OCI-M2 (cell line): ENCODE results near the gene CPNE2.
"Not testable (repeated sequence)": the region's sequence is repeated elsewhere in the genome, so short reads cannot be mapped to it uniquely, and the experiment has no call there.

ENCODE experiments used
- DNase-seq: peaks from one replicate; lab custom pipeline; 2025; ENCODE audit not compliant: unreplicated experiment; lab: John Stamatoyannopoulos, UW

CPNE2 gene

DNA sequence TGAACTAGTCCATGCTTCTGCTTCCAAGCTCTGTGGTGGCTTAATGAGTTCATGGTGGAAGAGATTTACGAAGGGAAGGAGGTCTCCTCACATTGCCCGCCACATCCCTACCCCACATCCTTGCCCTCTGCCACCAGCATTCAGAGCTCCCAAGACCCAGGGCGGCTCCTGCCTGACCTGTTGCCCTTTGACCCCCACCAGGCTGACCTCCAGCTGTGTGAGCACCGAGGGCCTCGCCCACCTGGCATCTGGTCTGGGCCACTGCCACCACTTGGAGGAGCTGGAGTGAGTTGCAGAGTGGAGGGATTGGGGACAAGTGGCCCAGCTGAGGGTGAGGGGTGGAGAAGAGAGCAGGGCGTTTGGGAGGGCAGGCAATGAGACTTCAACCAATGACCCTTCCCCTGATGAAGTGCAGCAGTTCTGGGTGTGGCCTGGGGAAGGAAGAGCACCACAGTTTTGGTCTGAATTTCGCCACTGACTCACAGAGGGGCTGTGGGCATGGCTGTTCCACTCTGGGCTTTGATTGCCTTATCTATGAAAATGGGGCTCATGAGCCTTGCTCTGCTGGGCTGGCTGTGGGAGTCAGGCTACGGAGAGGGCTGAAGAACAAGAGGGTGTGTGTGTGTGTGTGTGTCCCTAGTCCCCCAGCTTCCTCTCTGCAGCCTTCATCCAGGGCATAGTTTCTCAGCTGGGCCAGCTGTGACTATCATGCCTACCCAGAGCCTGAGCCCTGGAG is 22.6 kb upstream of the CPNE2 start:
- DNase-seq = no peak

DNA sequence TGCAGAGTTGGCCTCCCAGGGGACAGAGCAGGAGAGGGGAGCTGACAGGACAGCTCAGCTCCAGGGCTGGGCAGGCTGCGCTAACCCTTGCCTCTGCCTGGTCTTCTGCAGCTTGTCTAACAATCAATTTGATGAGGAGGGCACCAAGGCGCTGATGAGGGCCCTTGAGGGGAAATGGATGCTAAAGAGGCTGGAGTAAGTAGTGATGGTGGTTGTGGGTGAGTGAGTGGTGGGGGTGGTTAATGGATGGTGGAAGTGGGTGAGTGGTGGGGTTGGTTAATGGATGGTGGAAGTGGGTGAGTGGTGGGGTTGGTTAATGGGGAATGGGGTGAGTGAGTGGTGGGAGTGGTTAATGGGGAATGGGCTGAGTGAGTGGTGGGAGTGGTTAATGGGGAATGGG is 22.0 kb upstream of the CPNE2 start:
- no peak for DNase-seq

DNA sequence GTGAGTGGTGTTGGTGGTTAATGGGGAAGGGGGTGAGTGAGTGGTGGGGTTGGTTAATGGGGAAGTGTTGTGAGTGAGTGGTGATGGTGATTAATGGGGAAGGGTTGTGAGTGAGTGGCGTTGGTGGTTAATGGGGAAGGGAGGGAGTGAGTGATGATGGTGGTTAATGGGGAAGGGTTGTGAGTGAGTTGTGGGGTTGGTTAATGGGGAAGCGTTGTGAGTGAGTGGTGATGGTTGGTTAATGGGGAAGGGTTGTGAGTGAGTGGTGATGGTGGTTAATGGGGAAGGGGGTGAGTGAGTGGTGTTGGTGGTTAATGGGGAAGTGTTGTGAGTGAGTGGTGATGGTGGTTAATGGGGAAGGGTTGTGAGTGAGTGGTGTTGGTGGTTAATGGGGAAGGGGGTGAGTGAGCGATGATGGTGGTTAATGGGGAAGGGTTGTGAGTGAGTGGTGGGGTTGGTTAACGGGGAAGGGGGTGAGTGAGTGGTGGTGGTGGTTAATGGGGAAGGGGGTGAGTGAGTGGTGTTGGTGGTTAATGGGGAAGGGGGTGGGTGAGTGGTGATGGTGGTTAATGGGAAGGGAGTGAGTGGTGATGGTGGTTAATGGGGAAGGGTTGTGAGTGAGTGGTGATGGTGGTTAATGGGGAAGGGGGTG is 21.2 kb upstream of the CPNE2 start:
- not testable (repeated sequence) for DNase-seq

GRCh38 chr16:57071831-57072582 is 20.4 kb upstream of the CPNE2 start:
- DNase-seq = no peak

- DNase-seq = no peak
These were observed 19.6 kb upstream of the CPNE2 start for GRCh38 chr16:57072616-57073275.

DNA sequence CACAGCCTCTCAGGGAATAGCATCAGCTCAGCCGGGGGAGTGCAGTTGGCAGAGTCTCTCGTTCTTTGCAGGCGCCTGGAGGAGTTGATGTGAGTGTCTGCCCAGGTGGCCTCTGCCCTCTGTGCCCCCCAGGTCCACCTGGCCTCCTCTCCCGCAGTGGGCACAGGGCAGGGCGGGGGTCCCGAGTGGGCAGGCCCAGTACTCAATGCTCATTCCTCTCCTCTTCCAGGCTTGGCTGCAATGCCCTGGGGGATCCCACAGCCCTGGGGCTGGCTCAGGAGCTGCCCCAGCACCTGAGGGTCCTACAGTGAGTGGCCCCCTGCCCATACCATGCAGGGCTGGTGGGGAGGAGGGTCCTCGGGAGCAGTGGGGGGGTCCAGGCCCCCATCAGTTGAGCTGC is 14.7 kb upstream of the CPNE2 start:
- DNase-seq = no peak

- DNase-seq = no peak
These were observed 10.6 kb upstream of the CPNE2 start for GRCh38 chr16:57081744-57082143.

DNA sequence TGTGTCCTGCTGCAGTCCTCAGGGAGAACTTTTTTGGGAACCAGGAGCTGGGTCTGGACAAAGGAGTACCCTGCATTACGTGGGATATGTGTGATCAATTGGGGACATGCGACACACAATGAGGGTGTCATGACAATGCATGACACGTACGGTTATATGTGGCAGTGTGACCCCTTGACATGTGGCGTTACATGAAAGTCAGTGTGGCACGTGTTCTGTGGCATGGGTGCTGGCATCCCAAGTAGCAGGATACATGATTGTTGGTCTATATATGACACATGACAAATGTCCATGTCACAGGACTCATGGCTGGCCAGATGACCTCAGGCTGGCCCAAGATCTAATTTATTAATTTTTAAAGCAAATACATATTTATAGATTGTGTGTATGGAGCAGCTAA is 9.7 kb upstream of the CPNE2 start:
- DNase-seq = no peak

GRCh38 chr16:57083485-57084126 is 8.8 kb upstream of the CPNE2 start:
- no peak for DNase-seq

DNA sequence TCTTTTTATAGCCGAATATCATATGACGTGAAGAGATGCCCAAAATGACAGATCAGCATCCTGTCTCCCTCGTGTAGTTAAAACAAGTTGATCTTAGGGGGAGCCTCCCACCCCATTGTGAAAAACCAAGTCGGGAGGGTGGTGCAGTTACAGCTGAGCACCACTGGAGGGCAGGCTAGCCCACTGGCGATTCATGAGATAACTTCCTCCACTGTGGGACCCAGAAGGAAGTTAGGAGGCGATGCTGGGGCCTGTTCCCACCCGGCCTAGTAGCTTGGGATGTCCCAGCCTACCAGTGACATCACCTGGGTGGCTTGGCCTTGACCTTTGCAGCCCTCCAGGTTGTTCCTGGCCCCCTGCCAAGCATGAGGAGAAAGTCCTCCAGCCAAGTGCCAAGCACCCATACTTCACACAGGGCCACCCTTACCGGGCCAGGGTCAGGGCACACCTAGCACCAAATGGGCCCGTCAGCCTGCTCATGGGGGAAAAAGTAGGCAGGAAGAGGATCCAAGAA is 8.1 kb upstream of the CPNE2 start:
- peak; percentile 56 for DNase-seq

GRCh38 chr16:57084996-57085395 is 7.4 kb upstream of the CPNE2 start:
- no peak for DNase-seq

GRCh38 chr16:57087003-57087402 is 5.4 kb upstream of the CPNE2 start:
- DNase-seq = no peak

DNA sequence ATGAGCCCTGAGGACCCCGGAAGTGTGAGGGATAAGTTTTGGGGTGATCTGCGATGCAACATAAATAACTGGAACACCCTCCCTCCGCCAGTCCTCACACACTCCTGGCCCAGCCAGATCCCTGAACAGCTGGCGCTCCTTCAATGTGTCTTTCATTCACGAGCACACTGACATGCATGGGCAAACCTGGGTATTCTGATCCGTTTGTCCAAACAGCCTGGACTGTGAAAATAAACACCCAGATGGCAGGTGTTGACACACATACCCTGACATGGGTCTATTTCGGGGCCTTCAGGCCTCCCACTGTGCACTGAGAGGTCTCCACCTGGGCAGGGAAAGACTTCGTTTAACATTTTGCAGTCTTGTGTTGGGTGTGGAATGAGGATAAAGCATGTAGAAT is 3.0 kb upstream of the CPNE2 start:
- DNase-seq = no peak

DNA sequence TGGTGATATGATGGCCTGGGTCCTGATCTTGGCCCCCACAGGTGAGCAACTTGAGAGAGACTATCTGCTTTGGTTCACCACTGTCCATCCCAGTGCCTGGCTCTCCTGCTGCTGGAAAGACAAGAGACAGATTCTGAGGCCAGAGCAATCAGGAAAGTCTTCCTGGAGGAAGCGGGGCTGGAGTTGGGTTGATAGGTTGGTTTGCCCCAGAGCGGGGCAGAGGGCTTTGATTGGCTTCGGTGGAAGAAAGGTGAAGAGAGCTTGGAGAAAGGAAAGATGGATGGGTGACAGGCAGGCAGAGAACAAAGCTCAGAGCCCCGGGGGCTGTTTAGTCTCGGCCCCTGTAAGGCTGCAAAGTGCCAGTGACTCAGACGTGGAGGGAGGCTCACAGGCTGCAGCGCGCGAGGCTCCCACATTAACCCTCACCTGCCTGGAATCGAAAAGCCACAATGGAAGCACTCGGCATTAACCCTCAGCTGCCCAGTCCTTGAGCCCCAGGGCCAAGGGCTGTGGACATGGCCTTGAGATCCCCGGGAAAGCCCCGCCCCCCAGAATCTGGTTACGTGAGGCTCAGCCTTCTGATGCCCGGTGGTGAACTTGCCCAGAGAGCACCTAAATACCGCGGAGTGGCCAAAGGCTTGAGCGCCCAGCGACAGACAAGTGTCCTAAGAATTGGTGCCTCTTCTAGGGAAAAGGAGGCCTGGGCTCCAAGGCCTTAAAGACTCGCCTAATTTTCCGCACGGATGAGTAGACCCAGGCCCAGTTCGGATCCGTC is 996 bp upstream of the CPNE2 start:
- no peak for DNase-seq

DNA sequence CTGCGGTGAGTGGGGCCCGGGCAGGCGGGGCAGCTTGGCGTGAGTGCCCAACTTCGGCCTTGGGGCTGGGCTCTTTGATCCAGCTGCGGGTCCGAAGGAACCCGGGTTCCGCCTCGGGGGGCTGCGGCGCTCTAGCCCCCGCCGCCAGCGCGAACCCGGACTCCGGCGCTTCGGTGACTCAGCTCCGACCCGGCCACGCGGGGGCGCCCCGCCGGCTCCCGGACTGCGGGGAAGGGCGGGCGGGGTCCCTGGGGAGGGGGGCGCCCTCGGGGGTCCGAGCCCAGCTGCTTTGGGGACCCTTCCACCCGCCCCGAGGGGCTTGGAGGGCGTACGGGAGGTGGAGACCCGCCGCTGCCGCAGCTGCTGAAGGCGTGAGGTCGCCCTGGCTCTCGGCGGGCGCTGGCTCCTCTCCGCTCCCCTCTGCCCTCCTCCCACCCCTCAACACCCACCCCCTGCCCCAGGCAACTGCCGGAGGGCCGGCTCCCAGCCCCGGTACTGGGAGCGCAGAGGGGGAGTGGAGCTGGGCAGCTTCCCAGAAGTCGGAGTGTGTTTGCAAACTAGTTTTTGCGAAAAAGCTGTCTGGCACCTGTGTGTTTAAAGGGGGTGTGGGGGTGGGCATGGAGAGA is 516 bp downstream of the CPNE2 start:
- DNase-seq = no peak

DNA sequence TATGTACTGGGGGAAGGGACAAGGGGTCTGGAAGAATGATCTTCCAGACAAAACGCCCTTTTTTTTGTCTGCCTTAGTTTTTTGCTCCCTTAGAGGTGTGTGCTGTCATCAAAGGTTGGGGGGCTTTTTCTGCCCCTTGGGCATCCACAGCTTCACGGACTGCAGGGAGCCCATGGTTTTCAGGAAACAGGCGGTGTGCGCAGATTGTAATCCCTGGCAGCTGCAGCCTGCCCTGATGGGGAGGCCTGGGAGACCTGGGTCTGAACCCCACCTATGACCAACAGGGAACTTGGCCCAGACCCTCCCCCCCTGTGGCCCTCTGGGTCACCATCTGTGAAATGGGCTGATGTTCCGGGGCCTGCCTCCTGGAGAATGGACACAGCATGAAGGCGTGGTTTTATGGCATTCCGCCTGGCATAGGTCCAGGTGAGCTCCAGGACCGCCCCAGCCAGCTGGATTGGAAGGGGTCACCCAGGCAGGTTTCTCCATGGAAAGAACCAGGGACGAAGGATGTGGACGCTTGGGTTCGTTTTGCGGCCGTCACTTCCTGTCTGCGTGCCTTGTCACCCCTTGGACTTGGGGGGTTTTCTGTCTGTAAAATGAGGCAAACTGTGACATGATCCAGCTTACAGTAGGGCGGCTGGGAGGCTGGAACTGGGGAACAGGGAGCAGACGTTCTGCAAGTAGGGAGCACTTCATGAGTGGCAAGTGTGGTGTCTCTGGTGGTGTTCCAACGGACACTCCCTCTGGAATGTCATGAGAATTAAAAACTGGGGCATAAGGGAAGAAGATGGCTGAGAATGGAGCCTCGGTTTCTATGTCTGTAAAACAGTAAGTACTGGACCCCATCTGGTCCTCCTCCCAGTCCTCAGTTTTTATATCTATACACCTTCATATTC is 1.5 kb downstream of the CPNE2 start:
- no peak for DNase-seq

GRCh38 chr16:57094911-57095310 is 2.5 kb downstream of the CPNE2 start:
- DNase-seq = no peak

DNA sequence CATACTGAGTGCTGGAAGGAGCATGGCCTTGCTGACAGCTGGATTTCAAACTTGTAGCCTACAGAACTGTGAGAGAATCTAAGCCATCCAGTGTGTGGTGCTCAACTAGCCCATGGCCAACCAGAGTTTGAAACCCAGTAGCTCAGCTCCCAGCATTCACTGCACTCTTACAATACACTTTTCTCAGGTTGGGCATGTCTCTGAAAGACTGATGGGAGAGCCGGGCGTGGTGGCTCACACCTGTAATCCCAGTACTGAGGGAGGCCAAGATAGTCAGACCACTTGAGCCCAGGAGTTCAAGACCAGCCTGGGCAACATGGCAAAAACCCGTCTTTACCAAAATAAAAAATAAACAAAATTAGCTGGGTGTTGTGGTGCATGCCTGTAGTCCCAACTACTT is 3.8 kb downstream of the CPNE2 start:
- no peak for DNase-seq

GRCh38 chr16:57096793-57097192 is 4.4 kb downstream of the CPNE2 start:
- DNase-seq = no peak
